Ammon's horn (tissue), 1 donor: ENCODE results near the gene PBX4.
"Not testable (repeated sequence)": the region's sequence is repeated elsewhere in the genome, so short reads cannot be mapped to it uniquely, and the experiment has no call there.

Experiments used
- DNase-seq: peaks from one replicate; pipeline ENCODE4 v3.0.0-alpha.2; 2016; ENCODE audit warnings: low spot score

PBX4 gene

GRCh38 chr19:19618219-19619051, at the start of gene PBX4:
Gene PBX4 (minus strand): TSS chr19:19618687. CDS start chr19:19618629, 58 bp downstream.
- peak; percentile 97 for DNase-seq

- not testable (repeated sequence) for DNase-seq
Observed at GRCh38 chr19:19665420-19665948, 47.0 kb upstream of the PBX4 start.

GRCh38 chr19:19663256-19664120, 45.0 kb upstream of the PBX4 start, which contains the start of gene ATP13A1:
Gene ATP13A1 (minus strand): TSS chr19:19663676. CDS start chr19:19663666, 10 bp downstream.
- peak; percentile 99 for DNase-seq

- peak; percentile 1 for DNase-seq
Observed at GRCh38 chr19:19662871-19663255, 44.4 kb upstream of the PBX4 start.

- peak; percentile 2 for DNase-seq
Observed at GRCh38 chr19:19662344-19662743, 43.9 kb upstream of the PBX4 start.

GRCh38 chr19:19661675-19662251, 43.3 kb upstream of the PBX4 start:
- DNase-seq: peak; percentile 53

- peak; percentile 2 for DNase-seq
Observed at GRCh38 chr19:19661141-19661674, 42.7 kb upstream of the PBX4 start.

- DNase-seq: no peak
Observed at GRCh38 chr19:19659646-19660245, 41.3 kb upstream of the PBX4 start.

- DNase-seq: peak; percentile 65
Observed at GRCh38 chr19:19657397-19657783, 38.9 kb upstream of the PBX4 start.

GRCh38 chr19:19656451-19657396, 38.2 kb upstream of the PBX4 start:
- no peak for DNase-seq

- no peak for DNase-seq
Observed at GRCh38 chr19:19655641-19656343, 37.3 kb upstream of the PBX4 start.

- no peak for DNase-seq
Observed at GRCh38 chr19:19655051-19655594, 36.6 kb upstream of the PBX4 start.

- DNase-seq: no peak
Observed at GRCh38 chr19:19654441-19654840, 36.0 kb upstream of the PBX4 start.

GRCh38 chr19:19653597-19654147, 35.2 kb upstream of the PBX4 start:
- no peak for DNase-seq

- no peak for DNase-seq
Observed at GRCh38 chr19:19652482-19653295, 34.2 kb upstream of the PBX4 start.

- peak; percentile 84 for DNase-seq
Observed at GRCh38 chr19:19651076-19651475, 32.6 kb upstream of the PBX4 start.

- no peak for DNase-seq
Observed at GRCh38 chr19:19650331-19650730, 31.8 kb upstream of the PBX4 start.

GRCh38 chr19:19649580-19649995, 31.1 kb upstream of the PBX4 start:
- no peak for DNase-seq
